HCT116 (cell line): ENCODE results near the gene OCSTAMP. TPM values are rescaled to one million over a fixed set of nuclear protein-coding genes. Genes with fewer than 3 reads are reported as not detected.

Experiments used
- ATAC-seq: fragments of 200-7000 bp; cut with Tn5 transposase; 2 replicates; pipeline ENCODE4 v1.9.1; 2020; ENCODE audit warnings: mild to moderate bottlenecking, moderate library complexity
- BruUV-seq: library from RNA; stranded (reverse); fragments of 400-500 nt; replicated peaks from 2 replicates; lab custom pipeline; 2021; lab: Mats Ljungman, UMichigan
- CTCF ChIA-PET: fragments of 300-600 bp; sonication (Branson Sonifier 250); formaldehyde crosslinking; loops from one replicate; lab custom pipeline; 2021; ENCODE audit warnings: antibody characterized with exemption; lab: Charles Lee
- POLR2A ChIA-PET: fragments of 300-600, 350-600 bp; sonication (Branson Sonifier 250); formaldehyde crosslinking; loops from one replicate; lab custom pipeline; 2021; ENCODE audit warnings: antibody characterized with exemption; lab: Charles Lee
- RAD21 ChIA-PET, 2 experiments: fragments of 300-600 bp; sonication (Branson Sonifier 250); formaldehyde crosslinking; loops; one replicate each; lab custom pipeline; 2023; ENCODE audit warnings: low total read pairs in 2 of 2; ENCODE audit not compliant: uncharacterized antibody in 2 of 2, unreplicated experiment in 2 of 2, low non-redundant PET in 1 of 2; lab: Charles Lee
- DNase-seq: peaks from one replicate; pipeline ENCODE4 v3.0.0-alpha.2; 2010; ENCODE audit warnings: low read depth, low spot score
- H2AFZ ChIP-seq: fragments of 200-600 bp; shearing (Covaris generic), sonication (generic); 2 replicates; pipeline ENCODE4 v1.6.1; 2017; ENCODE audit warnings: low read depth, mixed run types, mixed read lengths, antibody characterized with exemption, low read length; ENCODE audit not compliant: poor library complexity, severe bottlenecking
- H3K27ac ChIP-seq: 2 replicates; pipeline ENCODE4 v1.5.1; 2012; ENCODE audit warnings: low read depth, low read length
- H3K27me3 ChIP-seq: fragments of 200-600 bp; sonication (generic); 2 replicates; pipeline ENCODE4 v1.6.1; 2016; ENCODE audit warnings: mixed run types, low read length, mixed read lengths; ENCODE audit not compliant: insufficient read depth
- H3K36me3 ChIP-seq, 2 experiments: fragments of 200-500 bp in 1 of 2; fragments of 200-600 bp in 1 of 2; sonication (Bioruptor generic) in 1 of 2; sonication (generic) in 1 of 2; 2 replicates each; pipeline versions ENCODE4 v1.5.1 to v1.6.1; 2014 to 2016; ENCODE audit warnings: low read length in 2 of 2, inconsistent platforms in 1 of 2, mixed read lengths in 1 of 2, mixed run types in 1 of 2; ENCODE audit not compliant: insufficient read depth in 2 of 2, control insufficient read depth in 1 of 2
- H3K4me1 ChIP-seq, 2 experiments: fragments of 200-600 bp in 1 of 2; sonication (generic) in 1 of 2; 2 replicates each; pipeline versions ENCODE4 v1.5.1 to v1.6.1; 2012 to 2017; ENCODE audit warnings: low read length in 2 of 2, inconsistent platforms in 1 of 2, mild to moderate bottlenecking in 1 of 2, mixed read lengths in 1 of 2, mixed run types in 1 of 2, moderate library complexity in 1 of 2; ENCODE audit not compliant: insufficient read depth in 2 of 2, control insufficient read depth in 1 of 2
- H3K4me2 ChIP-seq: fragments of 200-600 bp; sonication (generic); 2 replicates; pipeline ENCODE4 v1.6.1; 2017; ENCODE audit warnings: mixed run types, low read length, mixed read lengths
- H3K4me3 ChIP-seq, 2 experiments: fragments of 200-600 bp in 1 of 2; sonication (generic) in 1 of 2; replicated peaks in 1 of 2; 2 replicates each; pipeline ENCODE4 v1.5.1; 2011 to 2016; ENCODE audit warnings: low read length in 2 of 2, control low read depth in 1 of 2, low read depth in 1 of 2, mild to moderate bottlenecking in 1 of 2, mixed read lengths in 1 of 2, mixed run types in 1 of 2
- H3K79me2 ChIP-seq: fragments of 200-600 bp; sonication (generic); 2 replicates; pipeline ENCODE4 v1.6.1; 2017; ENCODE audit warnings: mild to moderate bottlenecking, mixed run types, low read length, moderate library complexity, mixed read lengths; ENCODE audit not compliant: insufficient read depth
- H3K9ac ChIP-seq: fragments of 200-600 bp; sonication (generic); 2 replicates; pipeline ENCODE4 v1.6.1; 2016; ENCODE audit warnings: low read length, mixed read lengths
- H3K9me2 ChIP-seq: fragments of 200-600 bp; sonication (generic), shearing (Covaris generic); 2 replicates; pipeline ENCODE4 v1.6.1; 2017; ENCODE audit warnings: mixed run types, mild to moderate bottlenecking, moderate library complexity; ENCODE audit not compliant: insufficient read depth
- H3K9me3 ChIP-seq, 2 experiments: fragments of 200-500 bp in 1 of 2; fragments of 200-600 bp in 1 of 2; sonication (Bioruptor generic) in 1 of 2; sonication (generic) in 1 of 2; 2 replicates each; pipeline ENCODE4 v1.6.1; 2014 to 2017; ENCODE audit warnings: low read length in 2 of 2, mixed read lengths in 2 of 2, inconsistent platforms in 1 of 2, low read depth in 1 of 2, mild to moderate bottlenecking in 1 of 2, mixed run types in 1 of 2, moderate library complexity in 1 of 2; ENCODE audit not compliant: control insufficient read depth in 1 of 2, insufficient read depth in 1 of 2
- H4K20me1 ChIP-seq: fragments of 200-600 bp; sonication (generic), shearing (Covaris generic); 2 replicates; pipeline ENCODE4 v1.6.1; 2017; ENCODE audit warnings: mixed run types, mild to moderate bottlenecking, moderate library complexity; ENCODE audit not compliant: insufficient read depth
- ATF3 ChIP-seq: IDR thresholded peaks from 2 replicates; pipeline ENCODE4 v1.6.1; 2012
- CBX3 ChIP-seq: IDR thresholded peaks from 2 replicates; pipeline ENCODE4 v1.6.1; 2012; ENCODE audit warnings: low read depth
- CEBPB ChIP-seq: IDR thresholded peaks from 2 replicates; pipeline ENCODE4 v1.6.1; 2012; ENCODE audit warnings: low read depth
- EGR1 ChIP-seq: IDR thresholded peaks from 2 replicates; pipeline ENCODE4 v1.6.1; 2012; ENCODE audit warnings: low read depth
- EZH2phosphoT487 ChIP-seq: fragments of 200-600 bp; IDR thresholded peaks from 2 replicates; pipeline ENCODE4 v1.6.1; 2018; ENCODE audit warnings: antibody characterized with exemption, borderline replicate concordance
- FOSL1 ChIP-seq: IDR thresholded peaks from 2 replicates; pipeline ENCODE4 v1.6.1; 2012; ENCODE audit warnings: low read depth
- POLR2A ChIP-seq: IDR thresholded peaks from 2 replicates; pipeline ENCODE4 v1.7.0; 2011; ENCODE audit warnings: borderline replicate concordance; ENCODE audit not compliant: insufficient read depth, insufficient read length; ENCODE audit errors: extremely low read depth
- POLR2AphosphoS5 ChIP-seq: IDR thresholded peaks from 2 replicates; pipeline ENCODE4 v1.6.1; 2011; ENCODE audit warnings: mild to moderate bottlenecking, low read depth, low read length, moderate library complexity
- REST ChIP-seq: IDR thresholded peaks from 2 replicates; pipeline ENCODE4 v1.6.1; 2012; ENCODE audit warnings: low read depth
- SIN3A ChIP-seq: IDR thresholded peaks from 2 replicates; pipeline ENCODE4 v1.6.1; 2012; ENCODE audit warnings: low read depth
- SRF ChIP-seq: IDR thresholded peaks from 2 replicates; pipeline ENCODE4 v1.6.1; 2012; ENCODE audit warnings: low read depth
- YY1 ChIP-seq: IDR thresholded peaks from 2 replicates; pipeline ENCODE4 v1.6.1; 2011; ENCODE audit warnings: low read length, low read depth, moderate library complexity, mild to moderate bottlenecking; ENCODE audit not compliant: insufficient replicate concordance; ENCODE audit errors: extremely low read depth
- ZFX ChIP-seq: fragments of 450-650 bp; IDR thresholded peaks from 2 replicates; pipeline ENCODE4 v1.6.1; 2017
- ZNF274 ChIP-seq: fragments of 200-500 bp; sonication (Bioruptor generic); IDR thresholded peaks from 2 replicates; pipeline ENCODE4 v1.6.1; 2014; ENCODE audit warnings: mild to moderate bottlenecking, low read depth, low read length, inconsistent platforms
- intact Hi-C: fragments of 100-400 bp; cut with micrococcal nuclease; formaldehyde crosslinking; loops from 2 replicates; pipeline ENCODE4 v1.10.0; 2022
- total RNA-seq: library from RNA; stranded (reverse); gene quantifications from one replicate; pipeline ENCODE4 v1.2.1, GENCODE V29; 2021; ENCODE audit not compliant: unreplicated experiment
- TF ChIP-seq, protein P1 (sequence below): IDR thresholded peaks from 2 replicates; pipeline ENCODE4 v1.6.1; 2012

OCSTAMP gene
- total RNA-seq, 1 experiment from 2014 or later, result not detected

DNA sequence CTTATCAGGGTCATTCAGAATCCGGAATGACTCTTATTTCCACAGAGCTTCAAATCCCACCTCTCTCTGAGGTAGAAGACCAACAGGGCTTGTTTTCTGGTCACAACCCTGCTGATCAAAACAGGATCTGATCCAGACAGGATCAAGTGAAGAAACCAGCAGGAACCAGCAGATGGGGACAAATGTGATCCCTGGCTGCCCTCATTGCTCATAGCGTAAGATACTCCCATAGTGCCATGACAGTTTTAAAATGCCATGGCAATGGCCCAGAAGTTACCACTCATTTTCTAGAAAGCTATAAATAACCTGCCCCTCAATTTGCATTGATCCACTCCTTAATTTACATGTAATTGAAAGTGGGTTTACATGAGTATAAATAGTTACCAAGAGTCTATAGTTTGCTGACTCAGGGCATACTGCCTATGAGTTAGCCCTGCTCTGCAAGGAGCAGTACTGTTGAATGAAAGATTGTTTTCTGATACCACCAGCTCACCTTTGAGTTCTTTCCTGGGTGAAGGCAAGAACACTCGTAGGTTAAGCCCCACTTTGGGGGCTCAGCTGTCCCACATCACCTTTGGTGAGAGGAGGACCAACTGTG lies 30.9 kb downstream of the OCSTAMP start:
- H2AFZ ChIP-seq, result no peak overlapping the region
- no peaks in the 10 kb centered on the region for H3K9me2 ChIP-seq
- ATAC-seq, result no peak
- H3K27me3 ChIP-seq, result no peaks in the 10 kb centered on the region; the same call in 1 of the 2 replicates
- H4K20me1 ChIP-seq, result no peaks in the 10 kb centered on the region
- no peak overlapping the region for H3K9ac ChIP-seq
- DNase-seq, result no peak
- no peaks in the 10 kb centered on the region for H3K36me3 ChIP-seq
- intact Hi-C loops, result no loop called here
- no peak overlapping the region for H3K4me2 ChIP-seq
- ChIA-PET POLR2A (no interaction called here), CTCF (interaction anchor here (1.5 kb wide), 1 partner anchor 62 kb away, joined by 4 read pairs; no protein-coding TSS in a partner anchor), RAD21 (interaction anchor here in 1 of 2 experiments (0.6 kb wide), 1 partner anchor 161 kb away, joined by 5 read pairs; no protein-coding TSS in a partner anchor)
- no peaks in the 10 kb centered on the region for H3K79me2 ChIP-seq
- TF ChIP-seq POLR2A, result no peak
- no peak for TF ChIP-seq CBX3
- no peak for TF ChIP-seq ZNF274
- no peak for TF ChIP-seq FOSL1
- TF ChIP-seq, protein P1, sequence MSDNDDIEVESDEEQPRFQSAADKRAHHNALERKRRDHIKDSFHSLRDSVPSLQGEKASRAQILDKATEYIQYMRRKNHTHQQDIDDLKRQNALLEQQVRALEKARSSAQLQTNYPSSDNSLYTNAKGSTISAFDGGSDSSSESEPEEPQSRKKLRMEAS, result no peak
- TF ChIP-seq EGR1, result no peak
- H3K27ac ChIP-seq, result no peak overlapping the region
- H3K9me3 ChIP-seq, result 0 out of 4 replicates have a peak, but pooled peaks cover 0 to 5% of the 10 kb centered on the region in 2 experiments
- no peak overlapping the region for H3K4me3 ChIP-seq
- H3K4me1 ChIP-seq, result no peaks in the 10 kb centered on the region
- no TSS peak for BruUV-seq

DNA sequence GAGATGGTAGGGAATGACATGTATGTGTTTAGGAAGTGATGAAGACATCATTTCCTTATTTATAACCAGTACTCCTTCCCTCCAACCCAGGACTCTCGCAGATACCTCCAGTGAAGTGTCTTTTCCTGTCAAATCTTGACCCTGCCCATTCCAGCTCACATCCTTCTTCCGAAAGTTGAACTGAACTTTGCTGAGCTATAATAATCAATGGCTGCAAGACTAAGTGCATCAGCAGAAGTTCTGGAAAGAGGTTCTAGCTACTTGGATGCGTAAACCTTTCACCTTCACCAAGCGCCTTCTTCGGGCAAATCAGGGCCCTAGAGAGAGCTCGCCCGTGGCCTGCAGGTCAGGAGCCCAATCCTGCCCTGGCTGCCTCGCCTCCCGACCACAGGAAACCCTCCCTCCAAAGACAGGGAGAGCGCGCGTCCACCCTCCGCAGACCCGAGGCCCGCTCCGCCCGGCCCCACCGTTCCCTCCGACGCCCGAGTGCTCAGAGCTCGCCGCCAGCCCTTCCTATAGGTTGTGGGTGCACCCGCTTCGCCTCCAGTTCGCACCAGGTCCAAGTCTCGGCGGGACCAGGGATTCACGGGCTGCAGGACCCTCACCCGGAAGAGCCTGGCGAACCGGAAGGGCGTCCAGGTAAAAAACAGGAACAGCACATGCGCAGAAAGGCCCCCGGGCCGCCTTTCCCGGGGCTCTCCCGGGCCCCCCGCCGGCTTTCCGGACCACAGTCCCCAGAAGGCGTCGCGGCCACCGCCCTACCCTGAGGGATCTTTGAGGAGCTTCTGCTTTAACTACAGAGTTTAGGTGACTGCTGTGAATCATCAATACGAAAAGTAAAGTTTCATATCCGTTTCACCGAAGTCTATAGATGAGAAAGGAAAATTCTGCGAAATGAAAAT lies 37.3 kb downstream of the OCSTAMP start, which contains the start of gene ZNF334:
Gene ZNF334, minus strand, starts transcription at position 617 of the 902 bp plus-strand sequence. CDS start 1,457 bp downstream, outside the sequence.
- H4K20me1 ChIP-seq, result no peaks in the 10 kb centered on the region
- intact Hi-C loops, result no loop called here
- no TSS peak for BruUV-seq
- H3K4me2 ChIP-seq, result no peak within 1 kb of the TSS
- no peak within 1 kb of the TSS for H3K4me3 ChIP-seq
- no peak for ATAC-seq
- no peak within 1 kb of the TSS for H3K27ac ChIP-seq
- no peak within 1 kb of the TSS for H2AFZ ChIP-seq
- RAD21 ChIA-PET, result no interaction called here
- no peaks in the 10 kb centered on the region for H3K36me3 ChIP-seq
- 0 out of 2 replicates have a peak, but pooled peaks cover 9% of the 10 kb centered on the region for H3K27me3 ChIP-seq
- no peak for DNase-seq
- CTCF ChIA-PET, result interaction anchor here (0.6 kb wide), 1 partner anchor 69 kb away, joined by 3 read pairs; no protein-coding TSS in a partner anchor
- no peaks in the 10 kb centered on the region for H3K79me2 ChIP-seq
- H3K9me2 ChIP-seq, result no peaks in the 10 kb centered on the region
- H3K9me3 ChIP-seq, result 0 out of 4 replicates have a peak, but pooled peaks cover 0 to 5% of the 10 kb centered on the region in 2 experiments
- H3K4me1 ChIP-seq, result no peaks in the 10 kb centered on the region
- H3K9ac ChIP-seq, result no peak within 1 kb of the TSS
- POLR2A ChIA-PET, result no interaction called here
- TF ChIP-seq SRF, result no peak
- TF ChIP-seq EZH2phosphoT487, result no peak
- TF ChIP-seq CEBPB, result no peak
- TF ChIP-seq CBX3, result no peak
- TF ChIP-seq FOSL1, result no peak
- no peak for TF ChIP-seq POLR2AphosphoS5
- TF ChIP-seq ZFX, result no peak
- TF ChIP-seq SIN3A, result no peak
- no peak for TF ChIP-seq ATF3
- no peak for TF ChIP-seq YY1
- TF ChIP-seq ZNF274, result no peak
- TF ChIP-seq REST, result no peak
